ENCODE measurements around the gene MSANTD1.

MSANTD1 gene

DNA sequence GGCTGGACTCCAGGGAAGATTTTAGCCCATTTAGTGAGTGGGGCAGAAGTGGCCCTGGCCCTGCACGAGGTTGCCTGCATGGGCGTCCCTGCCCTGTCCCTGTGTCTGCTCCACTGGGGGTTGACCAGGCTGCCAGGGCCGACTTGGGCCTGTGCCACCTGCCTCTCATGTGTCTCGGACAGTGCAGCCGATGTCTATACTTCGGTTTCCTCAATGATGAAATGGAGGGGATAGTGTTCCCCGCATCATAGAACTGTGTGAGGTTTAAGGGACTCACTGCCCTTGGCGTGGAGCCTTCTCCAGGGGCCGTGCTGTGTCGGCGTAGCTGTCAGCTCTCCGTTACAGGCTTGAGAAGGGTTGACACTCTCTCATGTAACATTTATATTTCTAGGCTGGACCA, 27.0 kb upstream of the MSANTD1 start:
- 96% methylated on average over 11 of the region's 12 CpGs for WGBS (ENCODE audit: insufficient coverage)
- ChIA-PET CTCF (no interaction called here), POLR2A (no interaction called here)
- H3K27ac ChIP-seq (ENCODE audit: insufficient read depth in 1 of 2, low read depth in 1 of 2, low read length in 2 of 2, poor library complexity in 1 of 2, severe bottlenecking in 2 of 2) = no peak overlapping the region
- no peaks in the 10 kb centered on the region for H3K9me3 ChIP-seq (ENCODE audit: control extremely low read depth in 1 of 5, control insufficient read depth in 4 of 5, insufficient read depth in 2 of 5, low read depth in 1 of 5, low read length in 4 of 5)
- H3K4me1 ChIP-seq (ENCODE audit: control extremely low read depth in 1 of 4, control insufficient read depth in 4 of 4, insufficient read depth in 4 of 4, low read length in 3 of 4) = no peaks in the 10 kb centered on the region
- no peak for DNase-seq
- H3K4me3 ChIP-seq (ENCODE audit: control insufficient read depth in 1 of 7, extremely low read depth in 1 of 7, insufficient read depth in 4 of 7, low read depth in 2 of 7, low read length in 6 of 7) = no peak overlapping the region
- peaks cover 17 to 97% (median 75%) of the 10 kb centered on the region in 4 experiments for H3K36me3 ChIP-seq (ENCODE audit: control insufficient read depth in 4 of 4, insufficient read depth in 4 of 4, low read length in 3 of 4)
- H3K27me3 ChIP-seq (replicated peaks in 2 of 5; ENCODE audit: control insufficient read depth in 4 of 5, insufficient read depth in 5 of 5, low read length in 4 of 5) = no peaks in the 10 kb centered on the region

DNA sequence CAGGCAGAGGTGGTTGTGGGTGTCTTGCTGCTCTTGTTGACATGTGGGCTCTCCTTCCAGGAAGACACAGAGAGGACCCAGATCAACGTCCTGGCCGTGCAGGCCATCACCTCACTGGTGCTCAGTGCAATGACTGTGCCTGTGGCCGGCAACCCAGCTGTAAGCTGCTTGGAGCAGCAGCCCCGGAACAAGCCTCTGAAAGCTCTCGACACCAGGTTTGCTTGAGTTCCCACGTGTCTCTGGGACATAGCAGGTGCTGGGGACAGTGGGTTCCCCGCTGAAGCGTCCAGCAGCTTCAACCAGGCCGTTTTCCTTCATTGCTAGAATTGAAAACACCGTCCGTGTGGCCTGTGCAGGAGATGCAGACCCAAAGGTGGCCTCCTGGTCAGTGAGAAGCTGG, 25.6 kb upstream of the MSANTD1 start:
- ChIA-PET CTCF (no interaction called here), POLR2A (no interaction called here)
- no peaks in the 10 kb centered on the region for H3K27me3 ChIP-seq (replicated peaks in 2 of 5; ENCODE audit: control insufficient read depth in 4 of 5, insufficient read depth in 5 of 5, low read length in 4 of 5)
- no peak for DNase-seq
- H3K36me3 ChIP-seq (ENCODE audit: control insufficient read depth in 4 of 4, insufficient read depth in 4 of 4, low read length in 3 of 4) = peaks cover 17 to 92% (median 72%) of the 10 kb centered on the region in 4 experiments
- no peak overlapping the region for H3K4me3 ChIP-seq (ENCODE audit: control insufficient read depth in 1 of 7, extremely low read depth in 1 of 7, insufficient read depth in 4 of 7, low read depth in 2 of 7, low read length in 6 of 7)
- WGBS (ENCODE audit: insufficient coverage) = 97% methylated on average over 11 of the region's 11 CpGs
- no peaks in the 10 kb centered on the region for H3K4me1 ChIP-seq (ENCODE audit: control extremely low read depth in 1 of 4, control insufficient read depth in 4 of 4, insufficient read depth in 4 of 4, low read length in 3 of 4)
- no peaks in the 10 kb centered on the region for H3K9me3 ChIP-seq (ENCODE audit: control extremely low read depth in 1 of 5, control insufficient read depth in 4 of 5, insufficient read depth in 2 of 5, low read depth in 1 of 5, low read length in 4 of 5)
- H3K27ac ChIP-seq (ENCODE audit: insufficient read depth in 1 of 2, low read depth in 1 of 2, low read length in 2 of 2, poor library complexity in 1 of 2, severe bottlenecking in 2 of 2) = no peak overlapping the region

DNA sequence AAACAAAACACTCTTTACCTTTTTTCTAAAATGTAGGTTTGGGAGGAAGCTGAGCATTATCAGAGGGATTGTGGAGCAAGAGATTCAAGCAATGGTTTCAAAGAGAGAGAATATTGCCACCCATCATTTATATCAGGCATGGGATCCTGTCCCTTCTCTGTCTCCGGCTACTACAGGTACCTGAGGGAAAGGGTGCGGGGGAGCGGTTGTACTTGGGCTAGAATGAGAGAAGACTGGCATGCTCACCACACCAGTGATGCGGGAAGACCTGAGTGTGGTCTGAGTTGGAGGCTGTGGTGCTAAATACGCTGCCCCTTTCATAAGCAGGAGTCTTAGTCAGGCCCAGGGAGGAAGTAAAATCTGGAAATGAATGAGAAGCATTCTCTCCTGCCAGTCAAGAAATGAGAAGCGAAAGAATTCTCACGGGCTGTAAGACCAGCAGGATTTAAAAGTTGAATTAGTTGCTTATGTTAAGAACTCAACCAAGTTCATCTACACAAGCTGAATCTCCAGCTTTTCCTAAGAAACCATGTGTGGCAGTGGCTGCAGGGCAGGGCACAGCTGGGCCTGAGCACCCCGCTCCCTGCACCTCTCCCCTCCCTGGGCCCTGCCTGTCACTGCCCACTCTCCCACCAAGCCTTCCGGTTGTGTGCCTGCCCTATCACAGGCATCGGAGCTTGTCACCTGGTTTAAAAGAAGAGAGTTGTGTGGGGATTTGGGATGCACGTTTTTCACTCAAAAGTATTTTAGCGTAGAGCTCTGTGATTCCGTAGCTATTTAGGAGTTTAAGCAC, 24.8 kb upstream of the MSANTD1 start:
- Histone ChIP-seq H3K4me3 (ENCODE audit: control insufficient read depth in 1 of 7, extremely low read depth in 1 of 7, insufficient read depth in 4 of 7, low read depth in 2 of 7, low read length in 6 of 7) (no peak overlapping the region), H3K4me1 (ENCODE audit: control extremely low read depth in 1 of 4, control insufficient read depth in 4 of 4, insufficient read depth in 4 of 4, low read length in 3 of 4) (no peaks in the 10 kb centered on the region)
- CTCF ChIA-PET = no interaction called here

DNA sequence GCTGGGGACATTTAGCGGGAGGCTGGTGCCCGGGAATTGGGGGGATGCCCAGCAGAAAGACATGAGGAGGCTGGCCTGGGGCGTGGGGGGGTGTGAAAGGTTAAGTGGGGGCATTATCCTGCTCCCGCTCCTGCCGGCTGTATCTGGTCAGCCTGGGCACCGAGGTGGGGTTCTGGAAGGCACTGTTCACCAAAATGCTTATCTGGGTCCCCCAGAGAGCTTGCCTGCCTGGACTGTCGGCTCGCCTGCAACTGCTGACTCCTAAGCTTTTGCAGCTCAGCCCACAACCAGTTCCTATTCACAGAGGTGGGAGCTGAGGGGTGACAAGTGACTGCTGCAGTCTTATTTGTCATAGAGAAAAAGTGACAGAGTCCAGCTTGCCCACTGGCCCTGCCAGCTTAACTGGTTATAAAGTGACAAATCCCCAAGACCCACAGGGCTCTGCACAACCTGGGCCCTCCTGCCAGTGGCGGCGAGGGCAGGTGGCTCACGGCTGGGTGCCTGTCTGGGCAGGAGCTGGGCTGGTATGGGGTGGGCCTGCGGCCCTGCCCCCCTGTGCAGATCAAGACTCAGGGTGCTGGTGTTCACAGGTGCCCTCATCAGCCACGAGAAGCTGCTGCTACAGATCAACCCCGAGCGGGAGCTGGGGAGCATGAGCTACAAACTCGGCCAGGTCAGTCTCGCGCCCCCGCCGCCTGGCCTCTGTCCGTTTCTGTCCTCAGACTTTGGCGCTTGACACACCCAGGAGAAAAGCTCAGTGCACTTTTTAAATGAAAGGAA, 23.7 kb upstream of the MSANTD1 start:
- no peaks in the 10 kb centered on the region for H3K4me1 ChIP-seq (ENCODE audit: control extremely low read depth in 1 of 4, control insufficient read depth in 4 of 4, insufficient read depth in 4 of 4, low read length in 3 of 4)
- no peak overlapping the region for H3K27ac ChIP-seq (ENCODE audit: insufficient read depth in 1 of 2, low read depth in 1 of 2, low read length in 2 of 2, poor library complexity in 1 of 2, severe bottlenecking in 2 of 2)
- POLR2A ChIA-PET = no interaction called here
- H3K27me3 ChIP-seq (replicated peaks in 2 of 5; ENCODE audit: control insufficient read depth in 4 of 5, insufficient read depth in 5 of 5, low read length in 4 of 5) = no peaks in the 10 kb centered on the region
- CTCF ChIA-PET = interaction anchor here (0.9 kb wide), 1 partner anchor 218 kb away, joined by 3 read pairs; no protein-coding TSS in a partner anchor
- no peak for DNase-seq
- 98% methylated on average over 15 of the region's 22 CpGs for whole genome bisulfite sequencing (ENCODE audit: insufficient coverage)
- peaks cover 23 to 93% (median 74%) of the 10 kb centered on the region in 4 experiments for H3K36me3 ChIP-seq (ENCODE audit: control insufficient read depth in 4 of 4, insufficient read depth in 4 of 4, low read length in 3 of 4)
- H3K9me3 ChIP-seq (ENCODE audit: control extremely low read depth in 1 of 5, control insufficient read depth in 4 of 5, insufficient read depth in 2 of 5, low read depth in 1 of 5, low read length in 4 of 5) = no peaks in the 10 kb centered on the region
- no peak overlapping the region for H3K4me3 ChIP-seq (ENCODE audit: control insufficient read depth in 1 of 7, extremely low read depth in 1 of 7, insufficient read depth in 4 of 7, low read depth in 2 of 7, low read length in 6 of 7)

More for the DNA sequence above, 24.8 kb upstream of the MSANTD1 start:
- Histone ChIP-seq H3K27me3 (replicated peaks in 2 of 5; ENCODE audit: control insufficient read depth in 4 of 5, insufficient read depth in 5 of 5, low read length in 4 of 5) (no peaks in the 10 kb centered on the region), H3K9me3 (ENCODE audit: control extremely low read depth in 1 of 5, control insufficient read depth in 4 of 5, insufficient read depth in 2 of 5, low read depth in 1 of 5, low read length in 4 of 5) (no peaks in the 10 kb centered on the region), H3K36me3 (ENCODE audit: control insufficient read depth in 4 of 4, insufficient read depth in 4 of 4, low read length in 3 of 4) (peaks cover 18 to 93% (median 73%) of the 10 kb centered on the region in 4 experiments), H3K27ac (ENCODE audit: insufficient read depth in 1 of 2, low read depth in 1 of 2, low read length in 2 of 2, poor library complexity in 1 of 2, severe bottlenecking in 2 of 2) (no peak overlapping the region)
- DNase-seq = no peak
- POLR2A ChIA-PET = no interaction called here
- WGBS (ENCODE audit: insufficient coverage) = 92% methylated on average over 10 of the region's 13 CpGs

DNA sequence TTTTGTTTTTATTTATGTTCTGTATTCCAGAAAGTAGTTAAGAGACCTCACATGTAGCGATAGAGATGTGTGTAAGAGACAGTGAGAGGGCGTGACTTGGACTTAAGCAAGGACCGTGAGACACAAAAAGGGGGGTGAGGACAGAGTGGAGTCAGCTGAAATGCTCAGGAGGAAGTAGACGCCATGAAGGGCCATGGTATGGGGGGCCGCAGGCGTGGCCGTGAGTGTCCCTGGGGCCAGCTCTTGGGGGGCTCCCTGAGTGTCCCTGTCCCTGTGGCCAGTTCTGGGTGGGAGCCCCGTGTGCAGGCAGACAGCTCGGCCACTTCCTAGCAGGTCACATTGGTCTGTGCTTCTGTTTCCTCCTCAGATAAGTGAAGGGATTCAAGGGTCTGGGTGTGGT, 23.0 kb upstream of the MSANTD1 start:
- no peak for DNase-seq
- Histone ChIP-seq H3K36me3 (ENCODE audit: control insufficient read depth in 4 of 4, insufficient read depth in 4 of 4, low read length in 3 of 4) (peaks cover 20 to 93% (median 76%) of the 10 kb centered on the region in 4 experiments), H3K4me3 (ENCODE audit: control insufficient read depth in 1 of 7, extremely low read depth in 1 of 7, insufficient read depth in 4 of 7, low read depth in 2 of 7, low read length in 6 of 7) (no peak overlapping the region), H3K27ac (ENCODE audit: insufficient read depth in 1 of 2, low read depth in 1 of 2, low read length in 2 of 2, poor library complexity in 1 of 2, severe bottlenecking in 2 of 2) (no peak overlapping the region), H3K9me3 (ENCODE audit: control extremely low read depth in 1 of 5, control insufficient read depth in 4 of 5, insufficient read depth in 2 of 5, low read depth in 1 of 5, low read length in 4 of 5) (no peaks in the 10 kb centered on the region), H3K27me3 (replicated peaks in 2 of 5; ENCODE audit: control insufficient read depth in 4 of 5, insufficient read depth in 5 of 5, low read length in 4 of 5) (no peaks in the 10 kb centered on the region), H3K4me1 (ENCODE audit: control extremely low read depth in 1 of 4, control insufficient read depth in 4 of 4, insufficient read depth in 4 of 4, low read length in 3 of 4) (no peaks in the 10 kb centered on the region)
- WGBS (ENCODE audit: insufficient coverage) = 93% methylated on average over 9 of the region's 9 CpGs
- ChIA-PET CTCF (interaction anchor here (0.9 to 1.3 kb wide), 2 partner anchors 11 to 217 kb away, joined by 3 read pairs; no protein-coding TSS in a partner anchor), POLR2A (no interaction called here)

DNA sequence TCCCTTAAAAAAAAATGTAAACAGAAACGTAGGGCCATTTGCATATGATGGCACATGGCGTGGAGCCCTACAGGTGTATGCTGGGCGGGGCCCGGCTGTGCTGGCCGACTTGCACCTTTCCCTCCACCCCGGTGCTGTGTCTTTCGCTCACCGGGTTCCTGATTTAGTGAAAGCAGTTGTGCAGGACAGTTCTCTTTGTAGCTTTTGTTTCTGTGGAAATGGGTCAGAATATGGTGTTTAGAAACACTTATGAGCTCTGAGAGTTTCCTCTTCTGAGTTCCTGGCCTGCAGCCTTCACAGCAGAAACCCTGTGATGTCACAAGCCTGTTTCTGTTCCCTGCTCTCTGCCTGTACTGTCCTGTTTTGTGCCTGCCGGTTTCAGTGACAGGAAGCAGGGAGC, 22.5 kb upstream of the MSANTD1 start:
- H3K9me3 ChIP-seq (ENCODE audit: control extremely low read depth in 1 of 5, control insufficient read depth in 4 of 5, insufficient read depth in 2 of 5, low read depth in 1 of 5, low read length in 4 of 5) = no peaks in the 10 kb centered on the region
- H3K36me3 ChIP-seq (ENCODE audit: control insufficient read depth in 4 of 4, insufficient read depth in 4 of 4, low read length in 3 of 4) = peaks cover 20 to 93% (median 77%) of the 10 kb centered on the region in 4 experiments
- H3K4me1 ChIP-seq (ENCODE audit: control extremely low read depth in 1 of 4, control insufficient read depth in 4 of 4, insufficient read depth in 4 of 4, low read length in 3 of 4) = no peaks in the 10 kb centered on the region
- no peak for DNase-seq
- ChIA-PET POLR2A (no interaction called here), CTCF (interaction anchor here (1.3 kb wide), 1 partner anchor 12 kb away, joined by 3 read pairs; no protein-coding TSS in a partner anchor)
- no peak overlapping the region for H3K4me3 ChIP-seq (ENCODE audit: control insufficient read depth in 1 of 7, extremely low read depth in 1 of 7, insufficient read depth in 4 of 7, low read depth in 2 of 7, low read length in 6 of 7)
- WGBS (ENCODE audit: insufficient coverage) = 93% methylated on average over 9 of the region's 9 CpGs
- H3K27me3 ChIP-seq (replicated peaks in 2 of 5; ENCODE audit: control insufficient read depth in 4 of 5, insufficient read depth in 5 of 5, low read length in 4 of 5) = no peaks in the 10 kb centered on the region
- no peak overlapping the region for H3K27ac ChIP-seq (ENCODE audit: insufficient read depth in 1 of 2, low read depth in 1 of 2, low read length in 2 of 2, poor library complexity in 1 of 2, severe bottlenecking in 2 of 2)

DNA sequence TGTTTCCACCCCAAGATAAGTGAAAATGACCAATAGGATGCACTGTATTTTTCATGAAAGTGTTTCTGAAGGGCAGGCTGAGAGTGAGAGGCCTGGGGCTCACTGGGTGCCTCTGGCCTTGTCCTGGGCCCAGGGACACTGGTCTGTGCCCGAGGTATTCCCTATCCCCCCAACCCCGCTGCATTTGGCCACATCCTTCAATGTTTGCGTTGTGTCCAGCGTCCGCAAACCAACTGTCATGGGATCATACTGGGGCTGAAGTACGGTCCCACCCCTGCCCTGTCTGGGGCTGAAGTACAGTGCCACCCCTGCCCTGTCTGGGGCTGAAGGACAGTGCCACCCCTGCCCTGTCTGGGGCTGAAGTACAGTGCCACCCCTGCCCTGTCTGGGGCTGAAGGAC, 22.0 kb upstream of the MSANTD1 start:
- no peak for DNase-seq
- POLR2A ChIA-PET = no interaction called here
- no peaks in the 10 kb centered on the region for H3K9me3 ChIP-seq (ENCODE audit: control extremely low read depth in 1 of 5, control insufficient read depth in 4 of 5, insufficient read depth in 2 of 5, low read depth in 1 of 5, low read length in 4 of 5)
- CTCF ChIA-PET = interaction anchor here (1.3 kb wide), 1 partner anchor 12 kb away, joined by 3 read pairs; no protein-coding TSS in a partner anchor
- WGBS (ENCODE audit: insufficient coverage) = 98% methylated on average over 5 of the region's 6 CpGs
- H3K36me3 ChIP-seq (ENCODE audit: control insufficient read depth in 4 of 4, insufficient read depth in 4 of 4, low read length in 3 of 4) = peaks cover 19 to 92% (median 79%) of the 10 kb centered on the region in 4 experiments
- H3K4me1 ChIP-seq (ENCODE audit: control extremely low read depth in 1 of 4, control insufficient read depth in 4 of 4, insufficient read depth in 4 of 4, low read length in 3 of 4) = no peaks in the 10 kb centered on the region
- H3K27ac ChIP-seq (ENCODE audit: insufficient read depth in 1 of 2, low read depth in 1 of 2, low read length in 2 of 2, poor library complexity in 1 of 2, severe bottlenecking in 2 of 2) = no peak overlapping the region
- H3K4me3 ChIP-seq (ENCODE audit: control insufficient read depth in 1 of 7, extremely low read depth in 1 of 7, insufficient read depth in 4 of 7, low read depth in 2 of 7, low read length in 6 of 7) = no peak overlapping the region
- H3K27me3 ChIP-seq (replicated peaks in 2 of 5; ENCODE audit: control insufficient read depth in 4 of 5, insufficient read depth in 5 of 5, low read length in 4 of 5) = no peaks in the 10 kb centered on the region

All from common myeloid progenitor, CD34-positive (primary cell).